ENCODE results near the gene GEMIN4. TPM values are rescaled to one million over a fixed set of nuclear protein-coding genes. Genes with fewer than 3 reads are reported as not detected.
"Not testable (repeated sequence)": the region's sequence is repeated elsewhere in the genome, so short reads cannot be mapped to it uniquely, and the experiment has no call there.

Gene GEMIN4
- total RNA-seq, 1 donor from 2014 or later: 14.1 TPM

- ATAC-seq; intact Hi-C loops (cut with micrococcal nuclease); DNase-seq: not testable (repeated sequence)
Measured at GRCh38 chr17:785901-786300, 33.8 kb upstream of the GEMIN4 start.

GRCh38 chr17:784143-784542, 32.1 kb upstream of the GEMIN4 start:
- DNase-seq: no peak
- no peak for ATAC-seq
- intact Hi-C loops (cut with micrococcal nuclease): no loop called here

- intact Hi-C loops (cut with micrococcal nuclease): no loop called here
- DNase-seq (peak; percentile 98), ATAC-seq (peak; percentile 98)
Measured at GRCh38 chr17:781805-782731, 30.0 kb upstream of the GEMIN4 start, which contains the start of the genes GLOD4 and MRM3. TSS of gene GLOD4 (minus strand) at chr17:782280. CDS start at chr17:782255, 25 bp downstream. TSS of gene MRM3 (plus strand) at chr17:782353. CDS start at chr17:782379, 26 bp downstream.

GRCh38 chr17:778096-778495, 26.0 kb upstream of the GEMIN4 start:
- no peak for DNase-seq
- ATAC-seq: no peak
- intact Hi-C loops (cut with micrococcal nuclease): no loop called here

- intact Hi-C loops (cut with micrococcal nuclease): no loop called here
- DNase-seq (no peak), ATAC-seq (no peak)
Measured at GRCh38 chr17:774313-774584, 22.2 kb upstream of the GEMIN4 start.

GRCh38 chr17:773467-774312, 21.6 kb upstream of the GEMIN4 start:
- intact Hi-C loops (cut with micrococcal nuclease): no loop called here
- DNase-seq (no peak), ATAC-seq (no peak)

- DNase-seq: no peak
- intact Hi-C loops (cut with micrococcal nuclease): no loop called here
- no peak for ATAC-seq
Measured at GRCh38 chr17:773016-773415, 21.0 kb upstream of the GEMIN4 start.

GRCh38 chr17:767076-767475, 15.0 kb upstream of the GEMIN4 start:
- no peak for DNase-seq
- ATAC-seq: no peak
- intact Hi-C loops (cut with micrococcal nuclease): no loop called here

GRCh38 chr17:760371-760770, 8.3 kb upstream of the GEMIN4 start:
- DNase-seq: peak; percentile 69
- ATAC-seq: peak; percentile 85
- intact Hi-C loops (cut with micrococcal nuclease): no loop called here

- no peak for ATAC-seq
- no peak for DNase-seq
Measured at GRCh38 chr17:759964-760363, 7.9 kb upstream of the GEMIN4 start.

GRCh38 chr17:756010-756567, 4.0 kb upstream of the GEMIN4 start:
- DNase-seq; ATAC-seq; intact Hi-C loops (cut with micrococcal nuclease): not testable (repeated sequence)

More at GRCh38 chr17:759964-760363, 7.9 kb upstream of the GEMIN4 start:
- intact Hi-C loops (cut with micrococcal nuclease): no loop called here

GRCh38 chr17:755319-755961, 3.4 kb upstream of the GEMIN4 start:
- intact Hi-C loops (cut with micrococcal nuclease); DNase-seq; ATAC-seq: not testable (repeated sequence)

GRCh38 chr17:753418-753817, 1.4 kb upstream of the GEMIN4 start:
- no peak for DNase-seq
- intact Hi-C loops (cut with micrococcal nuclease): no loop called here
- ATAC-seq: no peak

GRCh38 chr17:752620-753219, 656 bp upstream of the GEMIN4 start:
- peak; percentile 82 for DNase-seq
- peak; percentile 78 for ATAC-seq
- intact Hi-C loops (cut with micrococcal nuclease): no loop called here

GRCh38 chr17:751269-752001, 629 bp downstream of the GEMIN4 start:
- intact Hi-C loops (cut with micrococcal nuclease): no loop called here
- DNase-seq (peak; percentile 52), ATAC-seq (peak; percentile 17)

- DNase-seq (no peak), ATAC-seq (no peak)
- intact Hi-C loops (cut with micrococcal nuclease): no loop called here
Measured at GRCh38 chr17:750431-751037, 1.5 kb downstream of the GEMIN4 start.

- intact Hi-C loops (cut with micrococcal nuclease); ATAC-seq; DNase-seq: not testable (repeated sequence)
Measured at GRCh38 chr17:749359-749758, 2.7 kb downstream of the GEMIN4 start.

GRCh38 chr17:748604-749003, 3.5 kb downstream of the GEMIN4 start:
- intact Hi-C loops (cut with micrococcal nuclease); ATAC-seq; DNase-seq: not testable (repeated sequence)
